Measurements from ENCODE around the gene CCHCR1. TPM values are rescaled to one million over a fixed set of nuclear protein-coding genes. Genes with fewer than 3 reads are reported as not detected.
"Not testable (repeated sequence)": the region's sequence is repeated elsewhere in the genome, so short reads cannot be mapped to it uniquely, and the experiment has no call there.

The CCHCR1 gene, protein sequence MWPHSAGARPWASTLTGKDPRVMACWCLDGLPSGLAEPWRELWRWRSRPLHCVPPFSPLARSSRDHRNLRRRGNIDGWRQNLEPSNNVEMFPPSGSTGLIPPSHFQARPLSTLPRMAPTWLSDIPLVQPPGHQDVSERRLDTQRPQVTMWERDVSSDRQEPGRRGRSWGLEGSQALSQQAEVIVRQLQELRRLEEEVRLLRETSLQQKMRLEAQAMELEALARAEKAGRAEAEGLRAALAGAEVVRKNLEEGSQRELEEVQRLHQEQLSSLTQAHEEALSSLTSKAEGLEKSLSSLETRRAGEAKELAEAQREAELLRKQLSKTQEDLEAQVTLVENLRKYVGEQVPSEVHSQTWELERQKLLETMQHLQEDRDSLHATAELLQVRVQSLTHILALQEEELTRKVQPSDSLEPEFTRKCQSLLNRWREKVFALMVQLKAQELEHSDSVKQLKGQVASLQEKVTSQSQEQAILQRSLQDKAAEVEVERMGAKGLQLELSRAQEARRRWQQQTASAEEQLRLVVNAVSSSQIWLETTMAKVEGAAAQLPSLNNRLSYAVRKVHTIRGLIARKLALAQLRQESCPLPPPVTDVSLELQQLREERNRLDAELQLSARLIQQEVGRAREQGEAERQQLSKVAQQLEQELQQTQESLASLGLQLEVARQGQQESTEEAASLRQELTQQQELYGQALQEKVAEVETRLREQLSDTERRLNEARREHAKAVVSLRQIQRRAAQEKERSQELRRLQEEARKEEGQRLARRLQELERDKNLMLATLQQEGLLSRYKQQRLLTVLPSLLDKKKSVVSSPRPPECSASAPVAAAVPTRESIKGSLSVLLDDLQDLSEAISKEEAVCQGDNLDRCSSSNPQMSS
- 10 to 100 TPM; 52.4 to 85.5 TPM for total RNA-seq

DNA sequence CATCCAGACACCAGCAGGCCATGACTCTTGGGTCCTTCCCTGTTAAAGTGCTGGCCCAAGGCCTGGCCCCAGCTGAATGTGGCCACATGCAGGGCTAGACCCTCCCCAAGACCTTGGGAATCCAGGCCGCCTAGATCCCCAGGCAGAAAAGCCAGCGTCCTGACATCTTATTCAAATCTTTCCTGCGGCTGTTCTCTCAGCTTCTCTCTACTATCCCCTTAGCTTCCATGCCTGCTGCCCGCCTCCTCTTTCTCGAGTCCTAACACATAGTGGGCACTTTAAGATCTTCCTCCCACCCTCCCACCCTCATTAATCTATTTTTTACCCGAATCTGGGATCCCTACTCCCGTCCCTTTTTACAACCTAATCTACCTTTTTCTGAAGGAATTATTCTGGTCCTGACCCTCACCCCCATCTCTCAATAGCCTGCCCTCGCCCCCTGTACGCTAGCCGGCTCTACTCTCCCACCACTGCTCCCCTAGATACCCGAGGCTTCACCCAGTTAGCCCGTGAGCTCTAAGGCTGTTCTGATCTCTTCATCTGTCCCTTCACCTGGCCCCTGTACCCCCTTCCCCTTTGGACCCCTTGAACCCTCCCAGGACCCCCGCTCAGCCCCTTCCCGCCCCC is at the start of gene CCHCR1:
Gene CCHCR1 (minus strand): TSS at position 290 of the 627 bp plus-strand sequence. CDS start 202 bp downstream, at position 88.
- peak; percentile 35 for ATAC-seq (replicated peaks)
- Mint-ChIP-seq H3K4me1 (peaks cover 12% of the 10 kb centered on the region), H3K27me3 (no peaks in the 10 kb centered on the region)

DNA sequence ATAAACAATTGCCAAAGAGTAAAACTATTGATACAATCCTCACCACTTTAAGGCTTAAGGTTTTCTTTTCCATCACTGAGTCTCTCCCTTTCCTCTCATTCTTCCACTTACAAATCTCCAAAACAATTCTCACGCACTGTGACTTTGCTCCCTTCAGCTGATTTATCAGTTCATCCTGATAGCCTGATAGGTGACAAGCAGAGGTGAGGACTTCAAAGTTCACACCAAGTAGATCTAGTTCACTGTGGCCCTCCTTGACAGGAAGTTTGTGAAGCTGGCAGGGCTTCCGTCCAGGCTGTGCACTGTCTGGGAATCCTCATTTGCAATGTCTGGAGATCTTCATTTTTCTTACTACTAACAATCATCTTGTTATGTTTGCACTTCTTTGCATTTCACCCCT is 48.0 kb upstream of the CCHCR1 start:
- no peaks in the 10 kb centered on the region for H3K27me3 Mint-ChIP-seq
- no peak for ATAC-seq (replicated peaks)
- H3K4me1 Mint-ChIP-seq = peaks cover 29% of the 10 kb centered on the region
- no peaks in the 10 kb centered on the region for H3K9me3 Mint-ChIP-seq
- H3K4me3 Mint-ChIP-seq = peak overlapping the region; percentile 72
- no peaks in the 10 kb centered on the region for H3K36me3 Mint-ChIP-seq (ENCODE audit: low read depth)
- H3K27ac Mint-ChIP-seq = peak overlapping the region; percentile 56

More for the DNA sequence above, at the start of gene CCHCR1:
- H3K4me3 Mint-ChIP-seq = peak within 1 kb of the TSS; percentile 92
- peaks cover 90% of the 10 kb centered on the region for H3K36me3 Mint-ChIP-seq (ENCODE audit: low read depth)
- H3K27ac Mint-ChIP-seq = peak within 1 kb of the TSS; percentile 76
- no peaks in the 10 kb centered on the region for H3K9me3 Mint-ChIP-seq

DNA sequence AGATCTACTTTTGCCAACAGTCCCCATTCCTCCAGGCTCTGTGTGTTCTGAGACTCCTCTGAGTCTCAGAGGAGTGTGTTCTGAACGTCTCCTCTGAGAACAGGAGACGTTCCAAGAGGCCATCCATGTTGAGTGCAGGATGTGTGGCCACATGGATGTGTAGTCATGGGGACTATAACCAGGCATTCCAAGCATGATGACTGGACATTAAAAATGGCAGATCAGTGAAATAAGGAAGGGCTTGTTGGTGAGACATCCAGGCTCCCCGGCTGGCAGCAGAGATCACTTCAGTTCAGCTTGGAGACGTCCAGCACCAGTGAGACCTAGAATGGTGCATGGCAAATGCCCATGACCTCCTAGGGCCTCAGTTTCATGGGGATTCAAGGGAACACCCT is 47.1 kb upstream of the CCHCR1 start:
- Mint-ChIP-seq H3K36me3 (ENCODE audit: low read depth) (no peaks in the 10 kb centered on the region), H3K27me3 (no peaks in the 10 kb centered on the region), H3K4me3 (peak overlapping the region; percentile 82), H3K4me1 (peaks cover 29% of the 10 kb centered on the region), H3K9me3 (no peaks in the 10 kb centered on the region), H3K27ac (peak overlapping the region; percentile 93)
- ATAC-seq (replicated peaks) = no peak

DNA sequence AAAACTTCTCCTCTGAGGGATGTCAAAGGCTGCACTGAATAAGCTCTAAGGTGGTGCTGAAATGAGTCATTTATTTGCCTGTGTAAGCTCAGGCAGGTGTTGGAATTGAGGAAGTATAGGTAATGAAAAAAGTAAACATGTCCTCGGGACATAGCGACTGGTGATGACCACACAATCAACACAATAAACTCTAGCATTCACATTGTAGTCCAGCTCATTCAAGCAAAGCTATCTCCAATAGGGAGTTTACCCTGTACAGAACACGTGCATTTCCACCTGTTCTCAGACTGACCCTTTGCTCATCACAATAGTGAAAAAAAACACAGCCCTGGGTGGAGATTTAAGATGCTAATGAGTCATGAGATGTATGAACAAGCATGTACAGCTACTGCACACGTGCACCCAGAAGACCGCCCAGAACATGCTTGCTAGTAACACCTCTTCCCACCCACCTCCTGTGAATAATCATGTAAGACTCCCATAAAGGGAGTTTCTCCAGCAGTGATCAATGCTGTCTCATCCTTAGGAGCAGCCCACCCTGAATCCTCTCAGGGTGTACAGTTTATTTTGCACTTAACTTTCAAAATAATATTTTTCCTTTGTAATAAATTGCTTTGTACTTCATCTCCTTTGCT is 45.9 kb upstream of the CCHCR1 start:
- peaks cover 35% of the 10 kb centered on the region for H3K4me1 Mint-ChIP-seq
- H3K36me3 Mint-ChIP-seq (ENCODE audit: low read depth) = peaks cover 6% of the 10 kb centered on the region
- peak; percentile 78 for ATAC-seq (replicated peaks)
- H3K27ac Mint-ChIP-seq = peak overlapping the region; percentile 93
- H3K9me3 Mint-ChIP-seq = no peaks in the 10 kb centered on the region
- no peaks in the 10 kb centered on the region for H3K27me3 Mint-ChIP-seq
- H3K4me3 Mint-ChIP-seq = peak overlapping the region; percentile 82

DNA sequence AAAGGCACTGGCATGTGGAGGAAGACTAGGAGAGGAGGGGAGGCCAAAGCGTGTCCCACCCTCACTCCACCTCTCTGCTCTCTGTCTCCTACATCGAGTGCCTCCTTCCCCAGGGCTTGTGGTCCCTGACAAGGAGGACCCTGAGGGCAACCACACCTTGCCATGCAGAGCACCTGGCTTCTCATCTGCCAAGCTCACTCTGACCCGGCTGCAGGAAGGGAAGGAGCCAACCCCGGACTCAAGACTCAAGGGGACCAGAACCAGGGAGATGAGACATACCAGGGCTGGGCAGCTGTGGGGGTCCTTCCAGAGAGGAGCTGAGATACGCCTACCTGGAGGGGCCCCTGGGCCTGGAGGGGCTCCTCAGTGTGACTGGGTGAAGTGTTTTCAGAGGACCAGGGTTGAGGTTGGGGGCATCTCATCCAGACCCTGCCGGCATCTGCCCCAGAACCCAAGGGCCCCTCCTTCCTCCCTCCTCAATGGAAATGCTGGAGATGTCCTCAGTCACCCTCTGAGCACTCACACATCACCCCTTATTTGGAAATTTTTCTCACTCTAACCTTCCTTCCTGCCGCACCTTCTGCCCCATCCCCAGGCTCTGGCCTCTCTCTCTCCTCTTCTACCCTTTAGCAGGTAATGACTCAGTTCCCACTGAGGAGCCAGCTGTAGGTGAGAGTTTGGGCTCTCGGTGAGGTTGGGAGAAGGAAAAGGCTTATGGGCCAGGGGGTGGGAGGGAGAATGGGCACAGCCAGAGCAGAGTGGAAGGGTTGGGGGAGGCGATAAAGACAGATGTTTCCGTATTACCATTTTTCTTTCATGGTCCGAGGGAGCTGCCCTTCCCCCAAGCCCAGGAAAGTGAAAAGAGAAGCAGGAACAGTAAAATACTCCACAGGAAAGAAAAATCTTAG is 44.9 kb upstream of the CCHCR1 start:
- Mint-ChIP-seq H3K27ac (peak overlapping the region; percentile 93), H3K4me1 (peaks cover 31% of the 10 kb centered on the region), H3K4me3 (peak overlapping the region; percentile 82), H3K27me3 (no peaks in the 10 kb centered on the region), H3K36me3 (ENCODE audit: low read depth) (peaks cover 13% of the 10 kb centered on the region), H3K9me3 (no peaks in the 10 kb centered on the region)
- ATAC-seq (replicated peaks) = peak; percentile 3

DNA sequence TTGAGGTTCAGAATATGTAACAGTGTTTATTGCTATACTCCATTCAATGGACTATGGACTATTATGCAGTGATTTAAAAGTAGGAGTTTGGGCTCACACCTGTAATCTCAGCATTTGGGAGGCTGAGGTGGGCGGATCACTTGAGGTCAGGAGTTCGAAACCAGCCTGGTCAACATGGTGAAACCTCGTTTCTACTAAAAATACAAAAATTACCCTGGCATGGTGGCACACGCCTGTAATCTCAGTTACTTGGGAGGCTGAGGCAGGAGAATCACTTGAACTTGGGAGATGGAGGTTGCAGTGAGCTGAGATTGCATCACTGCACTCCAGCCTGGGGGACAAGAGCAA is 41.5 kb upstream of the CCHCR1 start:
- peaks cover 25% of the 10 kb centered on the region for H3K4me1 Mint-ChIP-seq
- H3K27me3 Mint-ChIP-seq; ATAC-seq (replicated peaks); H3K9me3 Mint-ChIP-seq: not testable (repeated sequence)
- H3K36me3 Mint-ChIP-seq (ENCODE audit: low read depth) = peaks cover 13% of the 10 kb centered on the region
- H3K4me3 Mint-ChIP-seq = peak overlapping the region; percentile 74
- peak overlapping the region; percentile 55 for H3K27ac Mint-ChIP-seq

DNA sequence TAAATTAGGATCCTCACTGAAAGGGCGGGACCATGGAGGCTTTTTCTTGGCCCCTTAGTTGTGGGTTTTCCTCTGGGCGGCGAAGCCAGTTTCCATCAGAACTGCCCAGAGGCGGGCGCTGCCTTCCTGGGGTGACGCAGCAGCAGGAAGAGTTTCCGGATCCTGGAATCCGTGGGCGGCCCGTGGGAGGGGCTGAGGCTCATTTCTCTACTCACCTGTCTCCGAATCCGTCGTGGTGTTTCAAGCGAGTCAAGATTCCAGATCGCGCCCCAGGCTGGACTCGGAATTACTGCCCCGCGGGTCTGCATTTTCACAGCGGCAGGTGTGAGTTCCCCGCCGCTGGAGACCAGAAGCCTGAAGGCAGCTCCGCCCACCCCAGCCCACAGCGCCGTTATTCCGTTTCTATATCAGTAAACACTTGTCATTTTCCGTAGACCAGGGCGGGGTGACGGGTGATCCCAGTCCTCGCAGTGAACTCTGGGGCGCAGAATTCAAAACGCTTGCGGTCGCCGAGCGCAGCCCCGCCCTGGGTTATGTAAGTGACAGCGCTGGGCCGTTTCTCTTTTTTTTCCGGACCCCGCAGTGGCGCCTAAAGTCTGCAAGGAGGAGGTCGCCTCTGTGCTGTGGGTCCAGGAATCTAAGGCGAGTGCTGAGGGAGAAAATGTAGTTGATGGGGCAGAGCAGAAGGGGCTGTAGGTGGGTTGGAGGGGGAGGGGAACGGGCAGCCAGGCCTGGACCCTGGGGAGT is 40.1 kb upstream of the CCHCR1 start:
- Mint-ChIP-seq H3K4me3 (peak overlapping the region; percentile 74), H3K4me1 (peaks cover 19% of the 10 kb centered on the region), H3K27ac (peak overlapping the region; percentile 55), H3K36me3 (ENCODE audit: low read depth) (peaks cover 13% of the 10 kb centered on the region), H3K9me3 (no peaks in the 10 kb centered on the region), H3K27me3 (no peaks in the 10 kb centered on the region)
- ATAC-seq (replicated peaks) = peak; percentile 75

DNA sequence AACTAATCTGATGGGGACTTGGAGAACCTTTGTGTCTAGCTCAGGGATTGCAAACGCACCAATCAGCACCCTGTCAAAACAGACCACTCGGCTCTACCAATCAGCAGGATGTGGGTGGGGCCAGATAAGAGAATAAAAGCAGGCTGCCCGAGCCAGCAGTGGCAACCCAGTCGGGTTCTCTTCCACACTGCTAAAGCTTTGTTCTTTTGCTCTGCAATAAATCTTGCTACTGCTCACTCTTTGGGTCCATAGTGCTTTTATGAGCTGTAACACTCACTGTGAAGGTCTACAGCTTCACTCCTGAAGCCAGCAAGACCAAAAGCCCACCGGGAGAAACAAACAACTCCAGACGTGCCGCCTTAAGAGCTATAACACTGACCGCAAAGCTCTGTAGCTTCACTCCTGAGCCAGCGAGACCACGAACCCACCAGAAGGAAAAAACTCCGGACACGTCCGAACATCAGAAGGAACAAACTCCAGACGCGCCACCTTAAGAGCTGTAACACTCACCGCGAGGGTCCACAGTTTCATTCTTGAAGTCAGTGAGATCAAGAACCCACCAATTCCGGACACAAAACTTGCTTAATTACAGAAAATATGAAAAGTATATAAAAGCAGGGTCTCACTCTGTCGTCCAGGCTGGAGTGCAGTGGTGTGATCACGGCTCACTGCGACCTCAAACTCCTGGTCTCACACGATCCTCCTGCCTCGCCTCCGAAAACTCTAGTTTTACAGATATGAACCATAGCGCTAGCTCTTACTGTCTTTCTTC is 38.8 kb upstream of the CCHCR1 start:
- not testable (repeated sequence) for H3K27me3 Mint-ChIP-seq; H3K9me3 Mint-ChIP-seq; ATAC-seq (replicated peaks)
- H3K4me1 Mint-ChIP-seq = peaks cover 16% of the 10 kb centered on the region
- H3K27ac Mint-ChIP-seq = peak overlapping the region; percentile 55
- peak overlapping the region; percentile 74 for H3K4me3 Mint-ChIP-seq
- H3K36me3 Mint-ChIP-seq (ENCODE audit: low read depth) = peaks cover 13% of the 10 kb centered on the region

DNA sequence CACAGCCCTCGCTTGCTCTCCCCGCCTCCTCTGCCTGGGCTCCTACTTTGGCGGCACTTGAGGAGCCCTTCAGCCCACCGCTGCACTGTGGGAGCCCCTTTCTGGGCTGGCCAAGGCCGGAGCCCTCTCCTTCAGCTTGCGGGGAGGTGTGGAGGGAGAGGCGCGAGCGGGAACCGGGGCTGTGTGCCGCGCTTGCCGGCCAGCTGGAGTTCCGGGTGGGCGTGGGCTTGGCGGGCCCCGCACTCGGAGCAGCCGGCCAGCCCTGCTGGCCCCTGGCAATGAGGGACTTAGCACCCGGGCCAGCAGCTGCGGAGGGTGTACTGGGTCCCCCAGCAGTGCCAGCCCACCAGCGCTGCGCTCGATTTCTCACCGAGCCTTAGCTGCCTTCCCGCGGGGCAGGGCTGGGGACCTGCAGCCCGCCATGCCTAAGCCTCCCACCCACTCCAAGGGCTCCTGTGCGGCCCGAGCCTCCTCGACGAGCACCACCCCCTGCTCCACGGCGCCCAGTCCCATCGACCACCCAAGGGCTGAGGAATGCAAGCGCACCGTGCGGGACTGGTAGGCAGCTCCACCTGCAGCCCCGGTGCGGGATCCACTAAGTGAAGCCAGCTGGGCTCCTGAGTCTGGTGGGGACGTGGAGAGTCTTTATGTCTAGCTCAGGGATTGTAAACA is 37.8 kb upstream of the CCHCR1 start:
- Mint-ChIP-seq H3K4me1 (peaks cover 11% of the 10 kb centered on the region), H3K36me3 (ENCODE audit: low read depth) (peaks cover 13% of the 10 kb centered on the region)
- not testable (repeated sequence) for H3K4me3 Mint-ChIP-seq; H3K27me3 Mint-ChIP-seq; H3K27ac Mint-ChIP-seq; ATAC-seq (replicated peaks); H3K9me3 Mint-ChIP-seq

DNA sequence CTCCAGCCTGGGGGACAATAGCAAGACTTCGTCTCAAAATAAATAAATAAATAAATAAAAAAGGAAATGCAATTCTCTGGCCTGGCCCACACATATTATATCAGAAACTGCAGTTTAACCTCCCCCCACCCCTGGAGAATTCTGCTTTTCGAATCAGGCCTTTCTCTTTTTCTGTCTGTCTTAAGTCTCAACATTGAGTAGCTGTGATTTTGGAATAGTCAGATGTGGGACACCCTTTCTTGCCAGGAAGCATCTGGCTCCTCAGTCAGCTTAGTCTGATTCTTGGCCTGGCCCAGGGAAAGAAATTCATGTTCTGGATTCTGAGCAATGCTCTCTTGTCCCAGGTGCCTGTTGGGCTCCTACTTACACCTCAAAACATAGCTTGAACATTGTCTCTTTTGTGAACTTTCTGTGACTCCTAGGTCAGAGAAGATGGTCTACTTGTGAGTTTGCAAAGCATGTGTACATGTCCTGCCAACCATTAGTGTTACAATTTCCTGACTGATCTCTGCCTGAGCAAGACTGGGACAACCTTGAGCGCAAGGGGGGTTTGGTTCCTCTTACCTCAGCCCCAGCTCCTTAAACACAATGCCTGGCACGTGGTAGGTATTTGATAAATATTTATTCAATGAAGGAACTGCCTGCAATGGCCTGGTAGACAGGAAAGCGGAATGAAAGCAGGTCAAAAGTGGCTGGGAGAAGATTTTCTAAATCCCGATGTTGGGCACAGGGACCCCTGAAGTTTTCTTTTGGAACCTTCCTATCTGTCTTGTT is 36.6 kb upstream of the CCHCR1 start:
- no peaks in the 10 kb centered on the region for H3K9me3 Mint-ChIP-seq
- H3K4me1 Mint-ChIP-seq = peaks cover 11% of the 10 kb centered on the region
- H3K27ac Mint-ChIP-seq = no peak overlapping the region
- peaks cover 13% of the 10 kb centered on the region for H3K36me3 Mint-ChIP-seq (ENCODE audit: low read depth)
- no peaks in the 10 kb centered on the region for H3K27me3 Mint-ChIP-seq
- ATAC-seq (replicated peaks) = no peak
- no peak overlapping the region for H3K4me3 Mint-ChIP-seq

DNA sequence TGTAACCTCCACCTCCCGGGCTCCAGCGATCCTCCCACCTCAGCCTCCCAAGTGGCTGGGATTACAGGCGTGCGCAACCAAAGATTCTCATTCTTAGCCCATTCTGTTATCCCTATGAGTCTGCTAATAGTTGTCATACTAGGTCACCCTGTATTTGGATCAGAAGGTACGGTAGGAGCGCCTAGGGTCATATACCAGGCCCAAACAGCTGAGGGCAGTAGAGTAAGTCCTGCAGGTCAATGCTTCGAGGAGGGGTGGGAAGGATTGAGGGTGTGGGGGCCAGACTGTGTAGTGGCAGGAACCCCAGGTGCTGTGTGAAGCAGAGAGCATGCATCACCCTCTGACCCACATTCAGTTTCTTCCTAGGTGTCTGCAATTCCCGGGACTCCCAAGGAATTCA is 35.6 kb upstream of the CCHCR1 start:
- Mint-ChIP-seq H3K36me3 (ENCODE audit: low read depth) (peaks cover 7% of the 10 kb centered on the region), H3K27ac (no peak overlapping the region), H3K27me3 (no peaks in the 10 kb centered on the region), H3K9me3 (no peaks in the 10 kb centered on the region), H3K4me3 (no peak overlapping the region), H3K4me1 (peaks cover 6% of the 10 kb centered on the region)
- no peak for ATAC-seq (replicated peaks)

All from activated T-helper 17 cell treated with anti-CD3 and anti-CD28 coated beads, Interleukin-2, amount 50 U/mL, for 72 hours (primary cell).